HL-60 (cell line): ENCODE results near the gene KRTAP1-5.

ENCODE experiments used
- DNase-seq, 2 experiments: peaks; one replicate each; pipeline ENCODE4 v3.0.0-alpha.2; 2010 to 2020; ENCODE audit warnings: low read depth in 1 of 2, low spot score in 1 of 2
- H3K27ac ChIP-seq: fragments of 250-450 bp; sonication (Bioruptor Pico); replicated peaks from 2 replicates; pipeline ENCODE4 v1.5.1; 2020; ENCODE audit warnings: mild to moderate bottlenecking, moderate library complexity
- H3K27me3 ChIP-seq: fragments of 250-450 bp; sonication (Bioruptor Pico); 2 replicates; pipeline ENCODE4 v1.5.1; 2021; ENCODE audit warnings: mild to moderate bottlenecking, moderate library complexity; ENCODE audit not compliant: insufficient read depth, poor library complexity, severe bottlenecking
- H3K4me3 ChIP-seq: replicated peaks from 2 replicates; pipeline ENCODE4 v1.5.1; 2011; ENCODE audit warnings: mild to moderate bottlenecking, control low read depth, low read length; ENCODE audit not compliant: insufficient read depth
- GABPA ChIP-seq: IDR thresholded peaks from 2 replicates; pipeline ENCODE4 v1.6.1; 2012; ENCODE audit warnings: low read depth
- POLR2AphosphoS5 ChIP-seq: IDR thresholded peaks from 2 replicates; pipeline ENCODE4 v1.6.1; 2012; ENCODE audit warnings: low read depth
- SPI1 ChIP-seq: IDR thresholded peaks from 2 replicates; pipeline ENCODE4 v1.6.1; 2012; ENCODE audit warnings: low read depth, mild to moderate bottlenecking, borderline replicate concordance
- TF ChIP-seq, protein P1 (sequence below): IDR thresholded peaks from one replicate; pipeline ENCODE4 v1.5.1; 2011; ENCODE audit warnings: low read length, control low read depth, inconsistent platforms; ENCODE audit not compliant: insufficient read depth
- TF ChIP-seq, protein P2 (sequence below): IDR thresholded peaks from 2 replicates; pipeline ENCODE4 v1.6.1; 2012; ENCODE audit warnings: low read depth; ENCODE audit not compliant: insufficient replicate concordance

The KRTAP1-5 gene

DNA sequence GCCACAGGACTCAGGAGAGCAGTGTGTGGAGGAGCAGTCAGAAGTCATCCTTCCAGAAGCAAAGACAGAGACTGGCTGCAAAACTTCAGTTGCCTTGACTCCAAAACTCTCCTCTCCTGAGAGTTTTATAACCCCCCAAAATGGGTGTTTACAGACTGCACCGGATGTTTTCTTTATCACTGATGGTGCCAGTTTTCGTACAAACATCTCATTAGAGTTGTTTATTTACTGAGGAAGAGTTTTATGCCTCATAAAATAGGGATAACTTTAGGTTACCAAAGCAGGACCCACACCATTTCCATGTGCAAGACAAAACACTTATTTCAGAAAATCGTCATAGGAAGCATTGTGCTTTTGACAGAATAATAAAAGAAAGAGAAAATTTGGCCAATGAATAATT lies 42.8 kb downstream of the KRTAP1-5 start, which contains the start of gene KRT40:
Gene KRT40 (minus strand): TSS at position 101 of the 400 bp plus-strand sequence. CDS start 53 bp downstream, at position 48.
- Histone ChIP-seq H3K27me3 (peaks cover 4% of the 10 kb centered on the region), H3K27ac (no peak within 1 kb of the TSS), H3K4me3 (no peak within 1 kb of the TSS)
- no peak for DNase-seq
- TF ChIP-seq, protein P1, sequence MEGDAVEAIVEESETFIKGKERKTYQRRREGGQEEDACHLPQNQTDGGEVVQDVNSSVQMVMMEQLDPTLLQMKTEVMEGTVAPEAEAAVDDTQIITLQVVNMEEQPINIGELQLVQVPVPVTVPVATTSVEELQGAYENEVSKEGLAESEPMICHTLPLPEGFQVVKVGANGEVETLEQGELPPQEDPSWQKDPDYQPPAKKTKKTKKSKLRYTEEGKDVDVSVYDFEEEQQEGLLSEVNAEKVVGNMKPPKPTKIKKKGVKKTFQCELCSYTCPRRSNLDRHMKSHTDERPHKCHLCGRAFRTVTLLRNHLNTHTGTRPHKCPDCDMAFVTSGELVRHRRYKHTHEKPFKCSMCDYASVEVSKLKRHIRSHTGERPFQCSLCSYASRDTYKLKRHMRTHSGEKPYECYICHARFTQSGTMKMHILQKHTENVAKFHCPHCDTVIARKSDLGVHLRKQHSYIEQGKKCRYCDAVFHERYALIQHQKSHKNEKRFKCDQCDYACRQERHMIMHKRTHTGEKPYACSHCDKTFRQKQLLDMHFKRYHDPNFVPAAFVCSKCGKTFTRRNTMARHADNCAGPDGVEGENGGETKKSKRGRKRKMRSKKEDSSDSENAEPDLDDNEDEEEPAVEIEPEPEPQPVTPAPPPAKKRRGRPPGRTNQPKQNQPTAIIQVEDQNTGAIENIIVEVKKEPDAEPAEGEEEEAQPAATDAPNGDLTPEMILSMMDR = no peak
- TF ChIP-seq, protein P2, sequence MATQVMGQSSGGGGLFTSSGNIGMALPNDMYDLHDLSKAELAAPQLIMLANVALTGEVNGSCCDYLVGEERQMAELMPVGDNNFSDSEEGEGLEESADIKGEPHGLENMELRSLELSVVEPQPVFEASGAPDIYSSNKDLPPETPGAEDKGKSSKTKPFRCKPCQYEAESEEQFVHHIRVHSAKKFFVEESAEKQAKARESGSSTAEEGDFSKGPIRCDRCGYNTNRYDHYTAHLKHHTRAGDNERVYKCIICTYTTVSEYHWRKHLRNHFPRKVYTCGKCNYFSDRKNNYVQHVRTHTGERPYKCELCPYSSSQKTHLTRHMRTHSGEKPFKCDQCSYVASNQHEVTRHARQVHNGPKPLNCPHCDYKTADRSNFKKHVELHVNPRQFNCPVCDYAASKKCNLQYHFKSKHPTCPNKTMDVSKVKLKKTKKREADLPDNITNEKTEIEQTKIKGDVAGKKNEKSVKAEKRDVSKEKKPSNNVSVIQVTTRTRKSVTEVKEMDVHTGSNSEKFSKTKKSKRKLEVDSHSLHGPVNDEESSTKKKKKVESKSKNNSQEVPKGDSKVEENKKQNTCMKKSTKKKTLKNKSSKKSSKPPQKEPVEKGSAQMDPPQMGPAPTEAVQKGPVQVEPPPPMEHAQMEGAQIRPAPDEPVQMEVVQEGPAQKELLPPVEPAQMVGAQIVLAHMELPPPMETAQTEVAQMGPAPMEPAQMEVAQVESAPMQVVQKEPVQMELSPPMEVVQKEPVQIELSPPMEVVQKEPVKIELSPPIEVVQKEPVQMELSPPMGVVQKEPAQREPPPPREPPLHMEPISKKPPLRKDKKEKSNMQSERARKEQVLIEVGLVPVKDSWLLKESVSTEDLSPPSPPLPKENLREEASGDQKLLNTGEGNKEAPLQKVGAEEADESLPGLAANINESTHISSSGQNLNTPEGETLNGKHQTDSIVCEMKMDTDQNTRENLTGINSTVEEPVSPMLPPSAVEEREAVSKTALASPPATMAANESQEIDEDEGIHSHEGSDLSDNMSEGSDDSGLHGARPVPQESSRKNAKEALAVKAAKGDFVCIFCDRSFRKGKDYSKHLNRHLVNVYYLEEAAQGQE = no peak
- TF ChIP-seq POLR2AphosphoS5 = no peak
- no peak for TF ChIP-seq GABPA
- no peak for TF ChIP-seq SPI1

DNA sequence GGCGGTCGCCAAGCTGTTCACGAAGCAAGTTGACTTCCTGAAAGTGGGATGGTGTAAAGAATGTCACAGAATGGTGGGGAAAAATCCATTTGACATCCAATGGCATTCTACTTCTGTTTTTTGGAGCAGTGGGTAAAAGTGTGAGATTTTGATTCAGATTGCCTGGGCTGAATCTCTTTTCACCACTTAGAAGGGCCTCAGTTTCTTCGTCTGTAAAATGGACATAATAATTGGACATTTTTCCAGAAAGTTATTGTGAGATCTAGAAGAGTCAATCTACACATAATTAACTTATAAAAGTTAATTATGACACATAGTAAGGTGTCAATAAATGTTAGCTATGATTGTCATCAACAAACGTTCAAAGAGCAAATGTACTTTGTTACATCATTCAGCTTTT lies 45.9 kb downstream of the KRTAP1-5 start:
- no peak for DNase-seq
- peaks cover 4% of the 10 kb centered on the region for H3K27me3 ChIP-seq
- no peak overlapping the region for H3K4me3 ChIP-seq
- H3K27ac ChIP-seq = no peak overlapping the region
- TF ChIP-seq, protein P2 = no peak
- TF ChIP-seq SPI1 = no peak
- TF ChIP-seq, protein P1 = no peak
- no peak for TF ChIP-seq GABPA
- TF ChIP-seq POLR2AphosphoS5 = no peak

DNA sequence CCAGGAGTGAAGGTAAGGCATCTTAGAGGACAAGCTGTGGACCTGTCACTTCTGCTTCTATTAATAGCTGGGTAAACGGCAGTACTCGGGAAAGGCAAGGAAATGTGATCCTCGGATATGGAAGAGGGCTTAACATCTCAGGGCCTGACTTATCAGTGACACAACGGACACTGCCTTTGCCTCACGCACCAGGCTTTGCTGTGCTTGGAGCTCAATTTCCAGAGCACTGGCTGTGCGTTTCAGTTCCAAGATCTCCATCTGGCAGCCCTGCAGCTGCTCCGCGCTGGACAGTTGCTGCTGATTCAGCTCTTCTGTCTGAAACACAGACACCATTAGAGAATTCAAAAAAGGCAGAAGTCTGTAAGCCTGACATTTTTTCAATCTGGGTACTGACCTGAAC lies 46.4 kb downstream of the KRTAP1-5 start:
- no peak overlapping the region for H3K4me3 ChIP-seq
- peaks cover 4% of the 10 kb centered on the region for H3K27me3 ChIP-seq
- no peak for DNase-seq
- H3K27ac ChIP-seq = no peak overlapping the region
- TF ChIP-seq, protein P2 = no peak
- no peak for TF ChIP-seq SPI1
- TF ChIP-seq POLR2AphosphoS5 = no peak
- TF ChIP-seq GABPA = no peak
- TF ChIP-seq, protein P1 = no peak
